ENCODE data around the gene AFP. TPM values are rescaled to one million over a fixed set of nuclear protein-coding genes. Genes with fewer than 3 reads are reported as not detected.

The AFP gene
- total and polyA plus RNA-seq, 7 donors = not detected

DNA sequence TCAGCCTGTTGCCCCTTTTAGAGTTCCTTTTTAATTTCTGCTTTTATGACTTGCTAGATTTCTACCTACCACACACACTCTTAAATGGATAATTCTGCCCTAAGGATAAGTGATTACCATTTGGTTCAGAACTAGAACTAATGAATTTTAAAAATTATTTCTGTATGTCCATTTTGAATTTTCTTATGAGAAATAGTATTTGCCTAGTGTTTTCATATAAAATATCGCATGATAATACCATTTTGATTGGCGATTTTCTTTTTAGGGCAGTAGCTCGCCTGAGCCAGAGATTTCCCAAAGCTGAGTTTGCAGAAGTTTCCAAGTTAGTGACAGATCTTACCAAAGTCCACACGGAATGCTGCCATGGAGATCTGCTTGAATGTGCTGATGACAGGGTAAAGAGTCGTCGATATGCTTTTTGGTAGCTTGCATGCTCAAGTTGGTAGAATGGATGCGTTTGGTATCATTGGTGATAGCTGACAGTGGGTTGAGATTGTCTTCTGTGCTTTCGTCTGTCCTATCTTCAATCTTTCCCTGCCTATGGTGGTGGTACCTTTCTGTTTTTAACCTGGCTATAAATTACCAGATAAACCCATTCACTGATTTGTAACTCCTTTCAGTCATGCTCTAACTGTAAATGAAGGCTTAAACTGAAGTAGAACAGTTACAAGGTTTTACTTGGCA, 24.1 kb upstream of the AFP start:
- H3K27me3 ChIP-seq (ENCODE audit: insufficient read depth in 3 of 3, low read length in 2 of 3) = no peaks in the 10 kb centered on the region
- no peaks in the 10 kb centered on the region for H3K9me3 ChIP-seq
- ATAC-seq (no peak), DNase-seq (no peak)
- TF ChIP-seq, protein P1, sequence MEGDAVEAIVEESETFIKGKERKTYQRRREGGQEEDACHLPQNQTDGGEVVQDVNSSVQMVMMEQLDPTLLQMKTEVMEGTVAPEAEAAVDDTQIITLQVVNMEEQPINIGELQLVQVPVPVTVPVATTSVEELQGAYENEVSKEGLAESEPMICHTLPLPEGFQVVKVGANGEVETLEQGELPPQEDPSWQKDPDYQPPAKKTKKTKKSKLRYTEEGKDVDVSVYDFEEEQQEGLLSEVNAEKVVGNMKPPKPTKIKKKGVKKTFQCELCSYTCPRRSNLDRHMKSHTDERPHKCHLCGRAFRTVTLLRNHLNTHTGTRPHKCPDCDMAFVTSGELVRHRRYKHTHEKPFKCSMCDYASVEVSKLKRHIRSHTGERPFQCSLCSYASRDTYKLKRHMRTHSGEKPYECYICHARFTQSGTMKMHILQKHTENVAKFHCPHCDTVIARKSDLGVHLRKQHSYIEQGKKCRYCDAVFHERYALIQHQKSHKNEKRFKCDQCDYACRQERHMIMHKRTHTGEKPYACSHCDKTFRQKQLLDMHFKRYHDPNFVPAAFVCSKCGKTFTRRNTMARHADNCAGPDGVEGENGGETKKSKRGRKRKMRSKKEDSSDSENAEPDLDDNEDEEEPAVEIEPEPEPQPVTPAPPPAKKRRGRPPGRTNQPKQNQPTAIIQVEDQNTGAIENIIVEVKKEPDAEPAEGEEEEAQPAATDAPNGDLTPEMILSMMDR (IDR thresholded peaks at IDR 0.05) = no peak
- intact Hi-C loops (cut with DNase I) = loop anchor here in 1 of 2 donors (10.0 kb wide), 1 partner anchor 1657 kb away; no protein-coding TSS in a partner anchor
- H3K4me3 ChIP-seq = no peak overlapping the region
- 86 to 95% (median 89%) methylated on average over 8 of the region's 8 CpGs for WGBS, 3 donors
- no peaks in the 10 kb centered on the region for H3K4me1 ChIP-seq
- no peaks in the 10 kb centered on the region for H3K36me3 ChIP-seq (ENCODE audit: insufficient read depth in 1 of 2, low read depth in 1 of 2)
- no peak overlapping the region for H3K27ac ChIP-seq

GRCh38 chr4:73413294-73413755, 22.7 kb upstream of the AFP start:
- Histone ChIP-seq H3K36me3 (ENCODE audit: insufficient read depth in 1 of 2, low read depth in 1 of 2) (no peaks in the 10 kb centered on the region), H3K9me3 (no peaks in the 10 kb centered on the region), H3K4me1 (no peaks in the 10 kb centered on the region), H3K27me3 (ENCODE audit: insufficient read depth in 3 of 3, low read length in 2 of 3) (no peaks in the 10 kb centered on the region), H3K4me3 (no peak overlapping the region), H3K27ac (no peak overlapping the region)
- WGBS, 3 donors = 78 to 82% (median 81%) methylated on average over 4 of the region's 4 CpGs
- DNase-seq = no peak
- intact Hi-C loops (cut with DNase I) = loop anchor here in 1 of 2 donors (10.0 kb wide), 1 partner anchor 1659 kb away; no protein-coding TSS in a partner anchor
- TF ChIP-seq, protein P1 (IDR thresholded peaks at IDR 0.05) = no peak
- ATAC-seq = no peak

GRCh38 chr4:73414936-73415271, 21.1 kb upstream of the AFP start:
- Histone ChIP-seq H3K36me3 (ENCODE audit: insufficient read depth in 1 of 2, low read depth in 1 of 2) (no peaks in the 10 kb centered on the region), H3K4me3 (no peak overlapping the region), H3K27ac (no peak overlapping the region), H3K9me3 (no peaks in the 10 kb centered on the region), H3K4me1 (no peaks in the 10 kb centered on the region), H3K27me3 (ENCODE audit: insufficient read depth in 3 of 3, low read length in 2 of 3) (no peaks in the 10 kb centered on the region)
- TF ChIP-seq, protein P1 (IDR thresholded peaks at IDR 0.05) = no peak
- ATAC-seq = no peak
- intact Hi-C loops (cut with DNase I) = loop anchor here in 1 of 2 donors (10.0 kb wide), 1 partner anchor 1660 kb away; no protein-coding TSS in a partner anchor
- DNase-seq = no peak
- 44 to 56% (median 53%) methylated on average over 2 of the region's 2 CpGs for WGBS, 3 donors

GRCh38 chr4:73415807-73416238, 20.2 kb upstream of the AFP start:
- intact Hi-C loops (cut with DNase I) = loop anchor here in 1 of 2 donors (10.0 kb wide), 1 partner anchor 1661 kb away; no protein-coding TSS in a partner anchor
- no peaks in the 10 kb centered on the region for H3K4me1 ChIP-seq
- WGBS, 3 donors = 86 to 94% (median 92%) methylated on average over 2 of the region's 2 CpGs
- no peaks in the 10 kb centered on the region for H3K36me3 ChIP-seq (ENCODE audit: insufficient read depth in 1 of 2, low read depth in 1 of 2)
- ATAC-seq = no peak
- no peak overlapping the region for H3K4me3 ChIP-seq
- DNase-seq = no peak
- no peak overlapping the region for H3K27ac ChIP-seq
- TF ChIP-seq, protein P1 (IDR thresholded peaks at IDR 0.05) = no peak
- H3K9me3 ChIP-seq = no peaks in the 10 kb centered on the region
- H3K27me3 ChIP-seq (ENCODE audit: insufficient read depth in 3 of 3, low read length in 2 of 3) = no peaks in the 10 kb centered on the region
